ENCODE measurements around the gene DDX41.
"Not testable (repeated sequence)": the region's sequence is repeated elsewhere in the genome, so short reads cannot be mapped to it uniquely, and the experiment has no call there.

The DDX41 gene

GRCh38 chr5:177516601-177517568 lies at the start of gene DDX41:
DDX41 (minus strand) TSS chr5:177516961; CDS start chr5:177516945, 16 bp downstream.
- Histone ChIP-seq H3K27me3 (ENCODE audit: insufficient read depth, low read length) (no peaks in the 10 kb centered on the region), H2AFZ (ENCODE audit: low read length) (no peak within 1 kb of the TSS), H3K4me1 (ENCODE audit: insufficient read depth, low read length, severe bottlenecking) (peaks cover 34% of the 10 kb centered on the region), H3K9me3 (ENCODE audit: low read length) (no peaks in the 10 kb centered on the region), H3K9me2 (ENCODE audit: low read depth, low read length) (no peaks in the 10 kb centered on the region), H3F3A (ENCODE audit: insufficient read depth, low read length) (no peaks in the 10 kb centered on the region), H3K79me2 (ENCODE audit: insufficient read depth, low read length) (peaks cover 7% of the 10 kb centered on the region), H3K9ac (ENCODE audit: low read length) (peak within 1 kb of the TSS; percentile 85), H3K4me2 (ENCODE audit: low read length) (peak within 1 kb of the TSS; percentile 73), H3K4me3 (ENCODE audit: low read depth, low read length, poor library complexity, severe bottlenecking) (peak within 1 kb of the TSS; percentile 83), H4K20me1 (ENCODE audit: insufficient read depth, low read length) (no peaks in the 10 kb centered on the region), H3K27ac (ENCODE audit: low read depth, low read length, poor library complexity, severe bottlenecking) (peak within 1 kb of the TSS; percentile 25), H3K36me3 (ENCODE audit: insufficient read depth, low read length) (peaks cover 64% of the 10 kb centered on the region)
- TF ChIP-seq EZH2 (IDR thresholded peaks at IDR 0.05; ENCODE audit: borderline replicate concordance, low read length): no peak
- no peak for TF ChIP-seq CTCF (IDR thresholded peaks at IDR 0.05; ENCODE audit: low read length)

GRCh38 chr5:177565046-177565445 lies 48.3 kb upstream of the DDX41 start:
- Histone ChIP-seq H2AFZ (ENCODE audit: low read length) (no peak overlapping the region), H3K4me3 (ENCODE audit: low read depth, low read length, poor library complexity, severe bottlenecking) (no peak overlapping the region), H4K20me1 (ENCODE audit: insufficient read depth, low read length) (no peaks in the 10 kb centered on the region), H3K4me1 (ENCODE audit: insufficient read depth, low read length, severe bottlenecking) (no peaks in the 10 kb centered on the region), H3K36me3 (ENCODE audit: insufficient read depth, low read length) (no peaks in the 10 kb centered on the region), H3K27me3 (ENCODE audit: insufficient read depth, low read length) (no peaks in the 10 kb centered on the region; the same call in 1 of the 2 replicates), H3K79me2 (ENCODE audit: insufficient read depth, low read length) (no peaks in the 10 kb centered on the region), H3F3A (ENCODE audit: insufficient read depth, low read length) (no peaks in the 10 kb centered on the region), H3K27ac (ENCODE audit: low read depth, low read length, poor library complexity, severe bottlenecking) (no peak overlapping the region), H3K9me3 (ENCODE audit: low read length) (no peaks in the 10 kb centered on the region), H3K4me2 (ENCODE audit: low read length) (no peak overlapping the region), H3K9me2 (ENCODE audit: low read depth, low read length) (no peaks in the 10 kb centered on the region), H3K9ac (ENCODE audit: low read length) (no peak overlapping the region)
- TF ChIP-seq EZH2 (IDR thresholded peaks at IDR 0.05; ENCODE audit: borderline replicate concordance, low read length) (no peak), CTCF (IDR thresholded peaks at IDR 0.05; ENCODE audit: low read length) (no peak)

GRCh38 chr5:177559446-177559941 lies 42.7 kb upstream of the DDX41 start:
- not testable (repeated sequence) for H3K9me3 ChIP-seq (ENCODE audit: low read length); H3K4me3 ChIP-seq (ENCODE audit: low read depth, low read length, poor library complexity, severe bottlenecking); H3K36me3 ChIP-seq (ENCODE audit: insufficient read depth, low read length); H3K27ac ChIP-seq (ENCODE audit: low read depth, low read length, poor library complexity, severe bottlenecking); H4K20me1 ChIP-seq (ENCODE audit: insufficient read depth, low read length); H3K4me2 ChIP-seq (ENCODE audit: low read length); H3K79me2 ChIP-seq (ENCODE audit: insufficient read depth, low read length); H3K4me1 ChIP-seq (ENCODE audit: insufficient read depth, low read length, severe bottlenecking); H2AFZ ChIP-seq (ENCODE audit: low read length); H3K27me3 ChIP-seq (ENCODE audit: insufficient read depth, low read length); H3K9ac ChIP-seq (ENCODE audit: low read length); H3K9me2 ChIP-seq (ENCODE audit: low read depth, low read length); H3F3A ChIP-seq (ENCODE audit: insufficient read depth, low read length)

All from OCI-LY1 (cell line).